DMS153 treated with DMSO at 0.1 percent for 48 hours (cell line): Measurements from ENCODE around the gene SLC66A2.

Source experiments
- DNase-seq: peaks from one replicate; lab custom pipeline; 2025; ENCODE audit not compliant: unreplicated experiment; lab: John Stamatoyannopoulos, UW

The SLC66A2 gene

DNA sequence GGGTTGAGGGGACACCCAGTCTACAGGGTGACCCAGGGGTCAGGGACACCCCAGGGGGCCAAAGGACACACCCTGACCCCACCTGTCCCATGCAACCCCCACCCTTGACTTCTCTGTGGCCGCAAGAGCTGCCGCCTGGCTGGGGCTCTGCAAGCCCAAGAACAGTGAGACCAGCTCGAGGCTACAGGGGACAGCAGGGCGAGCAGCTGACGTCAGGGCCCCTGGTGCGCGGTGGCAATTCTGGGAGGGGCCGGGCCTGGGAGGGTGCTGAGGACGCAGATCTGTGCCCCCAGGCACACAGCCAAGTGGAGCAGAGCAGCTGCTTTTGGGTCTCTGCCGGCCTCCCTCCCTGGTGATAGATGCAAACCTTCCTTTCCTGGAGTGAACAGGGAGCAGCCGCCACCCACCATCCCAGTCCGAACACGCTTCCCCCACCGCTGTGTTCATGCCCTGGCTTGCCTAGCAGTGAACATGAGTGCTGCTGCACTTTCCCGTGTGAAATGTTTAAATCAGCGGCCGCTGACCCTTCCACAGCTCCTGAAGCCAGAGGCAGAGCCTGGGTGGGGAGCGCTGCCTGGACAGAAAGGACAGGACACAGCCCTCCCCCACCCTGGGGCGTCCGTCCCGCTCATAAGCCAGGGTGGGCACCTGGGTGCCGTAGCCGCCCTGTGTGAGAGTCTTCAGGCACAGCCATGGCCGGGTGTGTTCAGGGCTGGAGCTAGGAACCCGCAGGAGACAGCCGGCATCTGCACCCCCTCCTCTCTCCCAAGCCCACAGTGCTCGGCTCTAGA lies 46.9 kb downstream of the SLC66A2 start:
- DNase-seq: no peak

DNA sequence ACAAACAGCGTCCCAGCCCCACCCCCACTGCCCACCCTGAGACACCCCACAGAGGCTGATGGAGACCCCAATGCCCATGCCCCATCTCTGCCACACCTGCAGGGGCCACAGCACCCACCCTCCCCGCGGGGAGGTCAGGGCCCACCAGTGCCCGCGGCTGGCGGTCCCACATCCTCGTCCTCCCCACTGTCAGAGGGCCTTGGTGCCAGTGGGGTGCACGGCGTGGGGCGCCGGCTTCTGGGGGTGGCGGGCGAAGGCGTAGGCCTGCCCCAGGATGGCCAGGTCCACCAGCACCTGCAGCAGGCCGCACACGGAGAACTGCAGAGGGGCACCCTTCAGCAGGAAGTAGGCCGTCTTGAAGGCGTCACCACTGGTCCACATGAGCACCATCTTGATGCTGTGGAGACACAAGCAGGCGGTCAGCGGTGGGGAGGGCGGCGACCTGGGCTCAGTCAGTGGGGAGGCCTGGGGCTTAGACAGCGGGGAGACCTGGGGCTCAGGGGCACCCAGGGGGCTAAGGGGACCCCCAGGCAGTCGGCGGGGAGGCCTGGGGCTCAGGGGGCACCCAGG lies 47.6 kb downstream of the SLC66A2 start:
- no peak for DNase-seq

DNA sequence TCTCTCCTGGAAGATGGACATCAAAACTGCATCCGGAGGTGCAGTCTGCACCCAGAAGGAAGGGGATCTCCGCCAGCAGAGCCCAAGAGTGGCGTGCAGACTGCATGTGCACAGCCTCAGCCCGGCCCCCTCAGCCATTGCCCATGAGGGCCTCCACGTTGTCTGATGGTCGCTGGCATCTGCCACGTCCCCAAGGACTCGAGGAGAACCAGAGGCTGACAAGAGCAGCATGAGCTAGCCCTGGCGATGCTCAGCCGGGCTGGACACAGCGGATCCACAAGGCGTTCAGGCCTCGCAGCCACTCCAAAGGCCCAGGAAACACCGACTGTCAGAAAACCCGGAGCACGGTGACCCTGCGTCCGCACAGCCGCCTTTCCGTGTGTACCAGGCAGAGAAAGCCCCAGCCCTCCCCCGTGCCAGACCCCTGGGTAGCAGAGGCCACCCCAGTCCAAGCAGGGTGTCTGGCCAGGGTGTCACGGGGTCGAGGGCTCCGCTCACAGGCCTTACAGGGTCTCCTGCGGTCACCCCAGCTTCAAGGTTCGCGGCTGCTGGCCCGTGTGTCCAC lies 48.3 kb downstream of the SLC66A2 start:
- no peak for DNase-seq

DNA sequence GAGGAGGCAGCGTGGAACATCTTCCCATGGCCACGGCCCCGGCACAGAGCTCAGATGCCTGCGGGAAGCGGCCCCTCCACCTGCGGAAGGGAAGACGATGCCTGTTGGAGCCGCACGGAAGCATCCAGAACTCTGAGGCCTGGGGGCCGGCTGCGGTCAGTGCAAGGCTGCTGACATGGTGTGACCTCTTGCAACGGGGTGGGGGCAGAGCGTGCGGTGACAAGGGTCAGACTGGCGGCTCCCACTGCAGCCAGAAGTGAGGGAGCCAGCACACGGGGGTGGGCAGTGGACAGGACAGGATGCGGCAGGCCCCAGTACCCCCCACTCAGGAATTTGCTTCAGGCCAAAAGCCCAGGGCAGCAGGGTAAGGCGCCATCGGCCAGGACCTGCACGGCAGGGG lies 48.8 kb downstream of the SLC66A2 start:
- DNase-seq: no peak

DNA sequence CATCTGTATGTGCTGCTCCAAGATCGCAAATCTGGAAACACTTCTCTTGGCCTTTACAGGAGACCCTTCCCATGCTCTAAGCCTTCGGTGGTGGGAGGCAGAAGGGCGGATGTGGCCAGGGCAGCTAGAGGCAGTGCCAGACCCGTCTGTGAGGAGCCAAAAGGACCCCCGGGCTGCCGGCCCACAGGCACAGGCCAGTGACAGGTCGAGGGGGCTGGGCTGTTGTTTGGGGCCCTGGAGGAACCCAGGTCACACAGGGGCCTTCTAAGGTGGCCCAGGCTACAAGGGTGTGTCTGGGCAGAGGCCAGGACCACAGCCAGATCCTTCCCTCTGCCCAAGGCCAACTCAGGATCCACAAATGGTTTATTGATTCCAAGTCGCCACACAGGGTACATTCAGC lies 49.4 kb downstream of the SLC66A2 start:
- no peak for DNase-seq

DNA sequence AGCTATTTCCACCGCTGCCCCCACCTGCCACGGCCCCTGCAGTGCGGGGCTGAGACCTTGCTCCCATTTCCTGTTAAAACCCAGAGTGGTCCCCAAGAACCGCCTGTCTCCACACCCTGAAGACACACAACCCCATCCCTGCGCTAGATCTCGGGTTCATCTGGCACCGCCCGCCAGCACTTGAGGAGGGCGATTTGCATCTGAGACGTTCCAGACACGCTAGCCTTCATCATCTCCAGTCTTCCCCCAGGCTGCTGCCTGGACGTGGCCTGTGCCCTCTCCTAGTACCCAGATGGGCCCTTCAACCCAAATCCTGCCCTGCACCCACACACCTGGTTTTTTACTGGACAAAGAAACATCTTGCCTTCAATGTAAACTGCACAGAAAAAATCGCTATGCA lies 49.8 kb downstream of the SLC66A2 start:
- DNase-seq: no peak

DNA sequence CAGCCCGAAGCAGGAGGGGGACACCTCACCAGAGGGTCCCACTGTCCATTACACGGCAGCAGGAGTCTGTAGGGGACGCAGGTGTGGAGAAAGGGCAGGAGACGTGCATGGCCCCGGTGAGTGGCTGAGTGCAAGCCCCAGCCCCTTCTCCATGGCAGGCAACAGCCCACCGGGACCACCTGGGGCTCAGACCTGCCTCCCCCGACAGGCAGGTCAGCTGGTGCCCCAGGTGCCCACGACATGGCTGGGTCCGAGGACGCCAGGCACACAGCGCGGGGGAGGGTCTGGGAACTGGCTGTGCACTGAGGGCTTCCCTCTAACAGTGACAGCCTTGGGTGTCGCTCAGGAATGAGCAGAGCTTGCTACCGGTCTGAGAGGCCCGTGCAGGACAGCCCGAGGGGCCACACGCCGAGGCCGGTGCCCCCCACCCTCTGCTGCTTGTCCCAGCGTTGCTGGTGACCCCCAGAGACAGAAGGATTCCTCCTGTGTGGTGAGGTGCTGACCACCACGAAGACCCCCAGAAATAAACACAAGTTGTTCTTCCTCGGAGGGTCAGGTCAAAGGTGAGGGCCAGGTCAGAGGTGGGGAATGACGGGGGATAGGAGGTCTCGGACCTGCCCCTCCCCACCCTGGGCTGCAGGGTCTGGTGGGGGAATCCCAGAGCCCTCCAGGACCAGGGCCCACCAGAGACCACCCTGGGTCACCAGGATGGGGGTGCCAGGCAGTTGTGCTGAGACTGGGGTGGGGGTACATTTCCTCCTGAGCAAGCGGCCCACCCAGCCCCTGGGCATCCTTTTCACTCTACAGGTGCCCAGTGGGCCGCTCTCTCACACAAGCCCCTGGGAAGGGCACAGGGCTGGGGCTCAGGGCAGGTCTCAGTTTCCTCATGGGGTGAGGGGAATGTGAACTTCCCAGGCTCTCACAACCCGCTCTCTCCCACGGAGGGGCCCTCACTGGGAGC lies 50.6 kb downstream of the SLC66A2 start:
- DNase-seq: no peak

DNA sequence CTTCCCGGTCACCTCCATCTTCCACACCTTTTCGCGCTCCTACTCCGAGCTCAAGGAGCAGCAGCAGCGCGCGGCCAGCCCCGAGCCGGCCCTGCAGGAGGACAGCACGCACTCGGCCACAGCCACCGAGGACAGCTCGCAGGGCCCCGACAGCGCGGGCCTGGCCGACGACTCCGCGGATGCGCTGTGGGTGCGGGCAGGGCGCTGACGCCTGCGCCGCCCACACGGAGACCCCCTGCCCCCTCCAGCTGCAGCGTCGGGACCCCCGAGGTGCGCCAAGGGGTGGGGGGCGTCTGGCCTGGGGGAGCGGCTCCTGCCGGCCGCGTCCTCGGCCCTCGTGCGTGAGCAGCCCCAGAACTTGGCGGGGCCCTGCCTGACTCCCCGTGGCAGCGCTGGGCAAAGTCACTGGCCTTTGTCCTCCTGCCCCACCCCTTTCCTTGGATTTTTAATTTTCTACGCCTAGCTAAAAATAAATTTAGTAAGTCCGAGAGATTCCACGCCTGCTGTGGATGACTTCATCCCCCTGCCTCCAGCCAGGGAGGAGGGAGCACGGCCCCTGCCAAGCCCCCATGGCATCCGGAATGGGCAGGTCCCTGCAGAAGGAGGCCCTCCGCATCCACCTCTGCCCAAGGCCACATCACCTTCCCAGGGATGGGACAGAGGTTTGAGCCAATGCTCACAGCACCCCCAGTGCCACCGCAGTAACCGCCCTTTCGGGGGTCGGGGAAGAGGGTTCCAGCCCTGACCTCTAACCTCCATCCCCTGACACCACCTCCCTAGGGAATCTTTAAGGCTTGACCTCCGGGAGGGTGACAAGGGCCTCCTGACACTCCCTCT lies 51.6 kb downstream of the SLC66A2 start:
- DNase-seq: no peak

DNA sequence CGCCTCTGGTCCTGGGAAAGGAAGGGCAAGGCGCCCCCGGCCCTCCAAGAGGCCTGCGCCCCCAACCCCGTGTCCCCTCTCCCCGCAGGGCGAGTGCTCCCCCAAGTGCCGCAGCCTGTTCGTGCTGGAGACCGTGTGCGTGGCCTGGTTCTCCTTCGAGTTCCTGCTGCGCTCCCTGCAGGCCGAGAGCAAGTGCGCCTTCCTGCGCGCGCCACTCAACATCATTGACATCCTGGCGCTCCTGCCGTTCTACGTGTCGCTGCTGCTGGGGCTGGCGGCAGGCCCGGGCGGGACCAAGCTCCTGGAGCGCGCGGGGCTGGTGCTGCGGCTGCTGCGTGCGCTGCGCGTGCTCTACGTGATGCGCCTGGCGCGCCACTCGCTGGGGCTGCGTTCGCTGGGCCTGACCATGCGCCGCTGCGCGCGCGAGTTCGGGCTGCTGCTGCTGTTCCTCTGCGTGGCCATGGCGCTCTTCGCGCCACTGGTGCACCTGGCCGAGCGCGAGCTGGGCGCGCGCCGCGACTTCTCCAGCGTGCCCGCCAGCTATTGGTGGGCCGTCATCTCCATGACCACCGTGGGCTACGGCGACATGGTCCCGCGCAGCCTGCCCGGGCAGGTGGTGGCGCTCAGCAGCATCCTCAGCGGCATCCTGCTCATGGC lies 52.4 kb downstream of the SLC66A2 start:
- DNase-seq: no peak

DNA sequence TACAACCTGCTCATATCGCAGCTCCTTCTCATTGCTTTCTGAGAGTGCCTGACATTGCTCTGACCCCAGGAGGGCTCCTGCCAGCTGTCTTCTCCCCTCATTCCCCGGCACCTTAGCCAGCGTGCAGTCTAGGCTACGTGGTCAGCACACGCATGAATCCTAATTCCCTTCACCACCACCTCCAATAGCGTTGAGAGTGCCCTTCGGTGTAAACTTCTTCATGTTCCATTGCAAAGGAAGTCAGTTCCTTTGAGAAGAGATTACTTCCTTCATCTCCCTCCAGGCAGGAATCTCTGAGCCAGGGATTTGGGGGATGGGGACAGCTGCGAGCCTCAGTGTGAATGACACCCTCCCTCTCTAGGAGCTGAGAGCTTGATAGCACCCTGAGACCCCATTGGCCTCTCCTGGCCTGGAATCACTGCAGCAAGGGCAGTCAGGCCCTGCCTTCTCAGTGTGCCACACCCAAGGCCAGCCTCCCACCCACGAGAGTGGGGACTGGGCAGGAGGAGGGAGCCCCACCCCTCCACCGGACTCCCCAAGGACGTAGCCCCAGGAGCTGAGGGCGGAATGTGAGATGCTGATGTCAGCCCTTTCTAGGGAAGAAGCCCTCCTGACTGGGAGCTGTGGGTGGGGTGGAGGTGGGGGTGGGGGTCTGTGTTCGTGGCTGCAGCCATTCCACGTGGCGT lies 53.4 kb downstream of the SLC66A2 start:
- no peak for DNase-seq

DNA sequence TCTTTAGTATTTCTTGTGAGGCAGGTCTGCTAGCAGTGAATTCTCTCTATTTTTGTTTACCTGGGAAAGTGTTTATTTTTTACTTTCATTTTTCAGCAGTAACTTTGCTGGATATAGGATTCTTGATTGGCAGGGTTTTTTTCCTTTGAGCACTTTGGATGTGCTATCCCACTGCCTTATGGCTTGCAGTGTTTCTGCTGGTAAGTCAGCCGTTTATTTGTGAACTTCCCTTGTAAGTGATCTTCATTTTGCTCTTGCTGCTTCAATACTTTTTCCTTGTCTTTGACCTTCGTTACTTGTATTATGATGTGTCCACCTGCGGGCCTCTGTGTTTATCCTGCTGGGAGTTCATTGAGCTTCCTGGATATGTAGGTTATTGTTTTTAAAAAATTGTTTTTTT lies 54.7 kb downstream of the SLC66A2 start:
- no peak for DNase-seq

DNA sequence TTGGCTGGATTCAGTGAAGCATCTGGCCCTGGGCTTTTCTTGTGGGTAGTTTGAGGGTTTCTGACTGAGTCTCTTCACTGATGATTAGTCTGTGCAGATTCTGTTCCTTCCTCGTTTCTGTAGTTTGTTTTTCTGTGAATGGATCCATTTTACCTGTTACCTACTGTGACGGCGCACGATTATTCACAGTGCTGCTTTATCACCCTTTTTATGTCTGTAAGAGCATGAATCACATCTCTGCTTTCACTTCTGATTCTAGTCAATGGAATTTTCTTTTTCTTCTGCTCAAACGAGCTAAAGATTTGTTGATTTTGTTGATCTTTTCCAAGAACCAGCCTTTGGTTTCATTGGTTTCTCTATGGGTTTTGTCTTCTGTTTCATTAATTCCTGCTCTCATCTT lies 60.8 kb downstream of the SLC66A2 start:
- DNase-seq: no peak

DNA sequence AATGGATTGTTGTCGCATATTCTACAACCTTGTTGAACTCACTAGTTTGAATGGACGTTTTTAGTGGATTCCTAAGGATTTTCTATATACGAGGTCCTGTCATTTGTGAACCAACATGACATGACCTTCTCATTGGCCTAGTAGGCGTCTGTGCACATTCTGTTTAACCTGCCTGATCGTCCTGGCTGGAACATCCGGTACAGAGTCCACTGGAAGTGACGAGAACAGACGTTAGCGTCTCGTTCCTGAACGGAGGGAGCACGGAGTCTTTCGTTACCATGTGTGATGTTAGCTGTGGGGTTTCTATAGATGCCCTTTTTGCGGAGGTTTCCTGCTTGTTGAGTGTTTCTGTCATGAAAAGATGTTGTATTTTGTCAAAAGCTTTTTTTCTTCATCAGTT lies 61.9 kb downstream of the SLC66A2 start:
- DNase-seq: no peak

DNA sequence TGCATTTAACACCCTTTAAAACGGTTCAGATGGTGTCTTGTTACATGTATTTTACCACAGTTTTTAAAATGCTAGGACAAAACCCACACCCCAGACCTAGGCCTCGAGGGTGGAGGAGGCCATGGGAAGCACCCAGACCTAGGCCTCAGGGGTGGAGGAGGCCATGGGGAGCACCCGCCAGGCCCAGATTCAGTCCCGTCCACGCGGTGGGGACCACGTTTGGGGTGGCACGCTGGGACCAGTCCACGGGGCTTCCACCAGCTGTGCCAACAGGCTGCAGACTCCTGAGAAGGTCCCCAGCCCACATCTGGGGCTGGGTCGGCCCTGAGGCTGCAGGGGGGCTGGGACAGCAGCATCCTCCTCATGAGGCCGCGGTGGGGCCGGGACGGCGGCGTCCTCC lies 63.4 kb downstream of the SLC66A2 start:
- no peak for DNase-seq

DNA sequence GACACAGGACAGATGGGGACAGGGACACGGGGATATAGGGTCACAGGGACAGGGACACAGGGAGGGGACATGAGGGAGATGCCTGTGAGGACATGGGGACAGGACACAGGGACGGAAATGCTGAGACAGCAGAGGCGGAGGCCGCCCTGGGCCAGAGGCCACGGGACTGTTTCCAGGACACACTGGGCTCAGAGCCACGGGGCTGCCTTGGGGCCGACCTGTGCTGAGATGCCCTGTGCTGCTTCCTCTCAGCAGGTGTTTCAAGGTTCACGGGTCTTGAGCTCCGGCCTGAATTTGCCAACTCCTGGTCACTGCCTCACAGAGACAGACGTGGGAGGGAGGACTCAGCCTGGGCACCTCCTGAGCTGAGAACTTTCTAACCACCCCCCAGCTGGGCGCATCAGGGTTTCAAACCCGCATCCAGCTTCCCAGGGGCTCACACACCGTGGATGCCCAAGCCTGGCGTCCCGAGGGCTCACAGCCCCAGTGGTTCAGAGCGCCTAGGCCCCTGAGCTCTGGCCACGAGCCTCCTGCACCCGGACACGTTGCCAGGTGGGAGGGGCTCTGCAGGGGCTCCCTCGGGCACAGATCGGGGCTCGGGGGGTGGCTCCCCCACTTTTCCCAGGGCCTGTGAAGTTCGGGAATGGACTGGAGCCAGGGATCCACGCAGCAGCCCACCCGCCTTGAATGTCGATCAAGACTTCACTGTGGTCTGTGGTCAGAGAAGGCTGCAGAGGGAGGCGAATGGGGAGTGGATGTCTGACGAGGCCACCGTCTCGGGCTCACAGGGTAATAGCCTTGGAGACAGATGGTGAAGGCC lies 64.1 kb downstream of the SLC66A2 start:
- DNase-seq: no peak

DNA sequence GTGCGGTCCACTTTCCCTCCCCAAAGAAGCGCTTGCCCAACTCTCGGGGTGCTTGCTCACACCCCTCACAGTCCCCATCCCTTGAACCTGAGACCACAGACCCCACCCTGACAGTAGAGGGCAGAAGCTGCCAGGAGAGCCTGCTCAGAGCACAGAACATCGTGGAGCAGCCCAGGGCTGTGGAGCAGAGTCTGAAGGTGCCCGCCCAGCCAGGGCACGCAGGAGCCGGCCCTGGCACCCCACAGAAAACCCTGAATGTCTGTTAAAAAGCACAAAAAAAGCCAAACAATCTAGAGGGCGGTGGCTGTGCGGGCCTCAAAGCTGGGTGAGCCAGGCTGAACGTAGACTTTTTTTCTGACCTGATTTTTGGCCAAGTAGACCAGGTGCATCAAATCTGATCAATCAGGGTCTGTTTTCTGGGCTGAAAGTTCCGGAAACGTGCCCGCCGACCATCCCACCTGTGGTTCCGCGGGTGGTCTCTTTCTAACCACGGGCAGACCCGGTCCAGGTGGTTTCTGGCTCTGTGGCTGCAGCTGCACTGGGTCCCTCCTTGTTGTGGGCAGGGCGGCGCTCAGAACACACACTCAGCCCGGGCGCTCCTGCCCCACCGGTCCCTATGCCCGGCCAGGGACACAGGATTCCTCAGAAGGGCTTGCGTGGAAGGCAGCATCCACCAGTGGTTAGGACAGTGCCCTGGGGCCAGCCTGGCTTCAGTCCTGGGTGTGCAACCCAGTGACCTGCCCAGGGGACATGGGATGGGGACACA lies 66.3 kb downstream of the SLC66A2 start:
- DNase-seq: no peak

DNA sequence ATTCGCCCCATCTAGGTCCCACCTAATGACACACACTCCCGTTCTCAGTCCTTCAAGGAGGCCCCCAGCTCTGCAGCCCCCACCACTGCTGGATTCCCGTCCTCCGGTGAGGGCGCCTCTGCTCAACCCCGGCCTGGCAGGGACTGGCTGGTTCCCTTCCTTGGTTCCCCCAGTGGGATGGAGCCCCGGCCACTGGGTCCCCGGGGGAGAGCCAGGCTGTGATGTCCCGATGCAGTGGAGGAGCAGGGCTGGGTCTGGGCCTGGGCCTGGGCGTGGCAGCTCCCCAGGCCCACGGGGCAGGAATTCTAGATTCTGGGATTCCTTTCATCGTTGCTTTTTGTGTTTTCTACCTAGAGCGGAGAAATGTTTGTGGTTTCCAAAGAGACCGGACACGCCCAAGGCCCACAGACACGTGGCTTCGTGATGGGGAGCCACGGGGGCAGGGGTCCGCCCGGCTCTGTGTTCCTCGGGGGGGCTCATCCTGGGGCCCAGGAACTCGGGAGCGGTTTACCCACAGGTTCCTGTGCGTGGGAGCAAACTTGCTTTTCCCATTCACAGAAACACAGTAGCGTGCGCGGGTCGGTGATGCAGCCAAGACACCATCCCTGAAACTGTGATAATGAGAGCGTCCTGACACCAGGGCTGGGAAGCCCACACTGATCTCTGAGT lies 67.0 kb downstream of the SLC66A2 start:
- DNase-seq: no peak
